CD14-positive monocyte (primary cell): ENCODE data around the gene DTNB. TPM values are rescaled to one million over a fixed set of nuclear protein-coding genes. Genes with fewer than 3 reads are reported as not detected.

Experiments used
- DNase-seq, 3 donors: peaks; one replicate each; pipeline ENCODE4 v3.0.0-alpha.2; 2011 to 2022
- H2AFZ ChIP-seq: 2 replicates; pipeline ENCODE4 v1.6.0; 2012; ENCODE audit warnings: mild to moderate bottlenecking, low read depth, low read length, inconsistent platforms; ENCODE audit not compliant: insufficient read depth, poor library complexity, severe bottlenecking
- H3K27ac ChIP-seq, 2 donors: 1 replicate in 1 of 2; 2 replicates in 1 of 2; pipeline ENCODE4 v1.5.1; 2012 to 2013; ENCODE audit warnings: low read length in 2 of 2, control low read depth in 1 of 2, inconsistent platforms in 1 of 2, low read depth in 1 of 2, mild to moderate bottlenecking in 1 of 2
- H3K27me3 ChIP-seq, 2 donors: one replicate each; pipeline versions ENCODE4 v1.6.0 to v1.6.1; 2011 to 2013; ENCODE audit warnings: low read length in 2 of 2; ENCODE audit not compliant: control insufficient read depth in 2 of 2, insufficient read depth in 2 of 2
- H3K36me3 ChIP-seq, 2 donors: replicated peaks in 1 of 2; 1 replicate in 1 of 2; 2 replicates in 1 of 2; pipeline versions ENCODE4 v1.5.1 to v1.6.1; 2012 to 2013; ENCODE audit warnings: low read length in 2 of 2, control low read depth in 1 of 2, inconsistent platforms in 1 of 2, mild to moderate bottlenecking in 1 of 2; ENCODE audit not compliant: insufficient read depth in 2 of 2, control insufficient read depth in 1 of 2
- H3K4me1 ChIP-seq, 2 donors: 1 replicate in 1 of 2; 2 replicates in 1 of 2; pipeline versions ENCODE4 v1.5.1 to v1.6.1; 2012 to 2013; ENCODE audit warnings: low read length in 2 of 2, control low read depth in 1 of 2, inconsistent platforms in 1 of 2, mild to moderate bottlenecking in 1 of 2, moderate library complexity in 1 of 2; ENCODE audit not compliant: insufficient read depth in 2 of 2, control insufficient read depth in 1 of 2
- H3K4me2 ChIP-seq: replicated peaks from 2 replicates; pipeline ENCODE3; 2012; ENCODE audit warnings: low read length, moderate library complexity, mild to moderate bottlenecking; ENCODE audit not compliant: poor library complexity, severe bottlenecking; ENCODE audit errors: extremely low read depth
- H3K4me3 ChIP-seq, 3 experiments: fragments of 200-600 bp in 1 of 3; sonication (generic) in 1 of 3; replicated peaks in 1 of 3; 1 replicate in 2 of 3; 2 replicates in 1 of 3; pipeline ENCODE4 v1.5.1; 2011 to 2013; ENCODE audit warnings: low read length in 3 of 3, mild to moderate bottlenecking in 3 of 3, control low read depth in 2 of 3, low read depth in 2 of 3, inconsistent platforms in 1 of 3, moderate library complexity in 1 of 3
- H3K79me2 ChIP-seq: 2 replicates; pipeline ENCODE4 v1.6.0; 2012; ENCODE audit warnings: mild to moderate bottlenecking, control low read depth, inconsistent platforms, low read length, moderate library complexity; ENCODE audit not compliant: insufficient read depth
- H3K9ac ChIP-seq: 2 replicates; pipeline ENCODE4 v1.6.0; 2017; ENCODE audit warnings: low read length, mild to moderate bottlenecking; ENCODE audit not compliant: insufficient read depth, poor library complexity, severe bottlenecking
- H3K9me3 ChIP-seq, 2 donors: replicated peaks in 1 of 2; 1 replicate in 1 of 2; 2 replicates in 1 of 2; pipeline versions ENCODE4 v1.5.1 to v1.6.1; 2012 to 2013; ENCODE audit warnings: low read length in 2 of 2, control low read depth in 1 of 2; ENCODE audit not compliant: control insufficient read depth in 1 of 2, insufficient read depth in 1 of 2
- H4K20me1 ChIP-seq: 2 replicates; pipeline ENCODE4 v1.6.0; 2012; ENCODE audit warnings: mild to moderate bottlenecking, low read length, control low read depth, moderate library complexity; ENCODE audit not compliant: insufficient read depth
- H3K27ac Mint-ChIP-seq, 7 donors: one replicate each; pipeline ENCODE4 v1.8.0; 2020; ENCODE audit warnings: mild to moderate bottlenecking in 7 of 7, mixed read lengths in 7 of 7, moderate library complexity in 6 of 7, inconsistent platforms in 2 of 7
- H3K27me3 Mint-ChIP-seq, 3 donors: one replicate each; pipeline ENCODE4 v1.8.0; 2021 to 2022; ENCODE audit warnings: low read depth in 3 of 3, mild to moderate bottlenecking in 3 of 3, mixed read lengths in 3 of 3, moderate library complexity in 3 of 3, inconsistent platforms in 1 of 3
- H3K36me3 Mint-ChIP-seq, 2 donors: one replicate each; pipeline ENCODE4 v1.8.0; 2020; ENCODE audit warnings: mixed read lengths in 2 of 2, inconsistent platforms in 1 of 2, mild to moderate bottlenecking in 1 of 2
- H3K4me1 Mint-ChIP-seq: one replicate; pipeline ENCODE4 v1.8.0; 2020; ENCODE audit warnings: mild to moderate bottlenecking, mixed read lengths
- H3K4me3 Mint-ChIP-seq, 2 donors: one replicate each; pipeline ENCODE4 v1.8.0; 2020; ENCODE audit warnings: mild to moderate bottlenecking in 2 of 2, mixed read lengths in 2 of 2, moderate library complexity in 1 of 2
- H3K9me3 Mint-ChIP-seq, 7 donors: one replicate each; pipeline ENCODE4 v1.8.0; 2020 to 2022; ENCODE audit warnings: mixed read lengths in 7 of 7, mild to moderate bottlenecking in 6 of 7, moderate library complexity in 6 of 7, inconsistent platforms in 2 of 7
- WGBS: methylation state at CpG from one replicate; pipeline ENCODE4 v1.1.5; 2013; ENCODE audit warnings: missing lambda C conversion rate; ENCODE audit not compliant: insufficient coverage; 5-methylcytosine and 5-hydroxymethylcytosine counted together
- intact Hi-C, 2 donors: fragments of 100-400 bp; cut with micrococcal nuclease; formaldehyde crosslinking; loops; one replicate each; pipeline versions ENCODE4 v1.15.0 to v1.15.1; 2023
- polyA plus RNA-seq, 3 donors: library from polyadenylated mRNA; depleted of rRNA in 1 of 3; unstranded in 2 of 3; stranded (reverse) in 1 of 3; fragments of 300-500 nt in 2 of 3; fragments of >200 nt in 1 of 3; fragmentation: Illumina TruSeq in 2 of 3; gene quantifications; 1 replicate in 2 of 3; 2 replicates in 1 of 3; pipeline ENCODE4 v1.2.3, GENCODE V29; 2012 to 2021
- TF ChIP-seq, protein P1 (sequence below): fragments of 200-600 bp; IDR thresholded peaks from one replicate; pipeline ENCODE4 v1.8.0; 2022; ENCODE audit warnings: antibody characterized with exemption, mild to moderate bottlenecking

Gene DTNB
- polyA plus RNA-seq, 3 donors, result 3.0 to 4.2 (median 3.3) TPM

DNA sequence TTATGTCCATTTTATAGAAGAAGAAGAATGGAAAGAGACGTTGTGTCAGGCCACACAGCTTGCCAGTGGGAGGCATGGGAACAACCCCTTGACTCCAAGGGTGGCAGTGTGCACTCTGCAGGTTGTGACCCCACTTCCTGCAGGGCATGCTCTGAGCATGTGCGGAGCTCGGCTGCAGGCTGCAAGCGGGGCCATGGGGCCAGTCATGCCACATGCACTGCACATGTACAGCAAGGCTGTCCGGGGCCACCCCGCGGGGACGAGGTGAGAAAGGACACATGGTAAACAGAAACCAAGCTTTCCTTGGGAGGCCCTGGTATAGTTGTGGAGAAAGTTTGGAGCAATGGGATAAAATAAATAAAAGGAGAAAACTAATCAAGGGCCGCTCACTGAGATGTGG, 284.2 kb downstream of the DTNB start:
- H3K27me3 ChIP-seq, result no peaks in the 10 kb centered on the region
- H3K36me3 ChIP-seq, result no peaks in the 10 kb centered on the region
- Mint-ChIP-seq H3K4me3 (no peak overlapping the region), H3K4me1 (peaks cover 10% of the 10 kb centered on the region), H3K27me3 (peaks cover 0 to 2% (median 0%) of the 10 kb centered on the region in 3 donors), H3K36me3 (no peaks in the 10 kb centered on the region), H3K9me3 (peaks cover 0 to 2% (median 0%) of the 10 kb centered on the region in 7 donors), H3K27ac (no peak overlapping the region)
- H2AFZ ChIP-seq, result no peak overlapping the region
- intact Hi-C loops, result no loop called here
- TF ChIP-seq, protein P1, sequence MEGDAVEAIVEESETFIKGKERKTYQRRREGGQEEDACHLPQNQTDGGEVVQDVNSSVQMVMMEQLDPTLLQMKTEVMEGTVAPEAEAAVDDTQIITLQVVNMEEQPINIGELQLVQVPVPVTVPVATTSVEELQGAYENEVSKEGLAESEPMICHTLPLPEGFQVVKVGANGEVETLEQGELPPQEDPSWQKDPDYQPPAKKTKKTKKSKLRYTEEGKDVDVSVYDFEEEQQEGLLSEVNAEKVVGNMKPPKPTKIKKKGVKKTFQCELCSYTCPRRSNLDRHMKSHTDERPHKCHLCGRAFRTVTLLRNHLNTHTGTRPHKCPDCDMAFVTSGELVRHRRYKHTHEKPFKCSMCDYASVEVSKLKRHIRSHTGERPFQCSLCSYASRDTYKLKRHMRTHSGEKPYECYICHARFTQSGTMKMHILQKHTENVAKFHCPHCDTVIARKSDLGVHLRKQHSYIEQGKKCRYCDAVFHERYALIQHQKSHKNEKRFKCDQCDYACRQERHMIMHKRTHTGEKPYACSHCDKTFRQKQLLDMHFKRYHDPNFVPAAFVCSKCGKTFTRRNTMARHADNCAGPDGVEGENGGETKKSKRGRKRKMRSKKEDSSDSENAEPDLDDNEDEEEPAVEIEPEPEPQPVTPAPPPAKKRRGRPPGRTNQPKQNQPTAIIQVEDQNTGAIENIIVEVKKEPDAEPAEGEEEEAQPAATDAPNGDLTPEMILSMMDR, result no peak
- no peaks in the 10 kb centered on the region for H3K4me1 ChIP-seq
- H3K4me2 ChIP-seq, result no peak overlapping the region
- DNase-seq, result no peak
- WGBS, result 100% methylated on average over 9 of the region's 9 CpGs
- no peaks in the 10 kb centered on the region for H3K79me2 ChIP-seq
- no peak overlapping the region for H3K4me3 ChIP-seq
- no peaks in the 10 kb centered on the region for H3K9me3 ChIP-seq
- H3K27ac ChIP-seq, result no peak overlapping the region
- H3K9ac ChIP-seq, result no peak overlapping the region
- H4K20me1 ChIP-seq, result no peaks in the 10 kb centered on the region

DNA sequence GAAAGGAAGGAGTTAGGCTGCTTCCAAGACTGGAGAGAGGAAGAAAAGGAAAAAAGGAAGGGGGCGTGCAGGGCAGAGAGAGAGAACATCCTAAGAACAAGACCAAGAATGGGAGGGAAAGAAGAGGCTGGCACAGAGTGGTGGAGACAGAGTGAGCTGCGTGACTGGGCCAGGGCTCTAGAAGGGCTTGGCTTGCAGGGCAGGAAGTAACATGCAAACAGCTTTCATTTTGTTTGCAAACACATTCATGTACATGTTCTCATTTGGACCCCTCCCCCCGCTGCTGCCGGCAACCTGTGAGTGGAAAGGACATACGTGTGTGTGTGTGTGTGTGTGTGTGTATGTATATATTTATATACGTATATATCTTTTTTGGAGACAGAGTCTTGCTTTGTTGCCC, 284.9 kb downstream of the DTNB start:
- no peaks in the 10 kb centered on the region for H3K36me3 Mint-ChIP-seq
- Histone ChIP-seq H2AFZ (no peak overlapping the region), H3K79me2 (no peaks in the 10 kb centered on the region), H3K36me3 (no peaks in the 10 kb centered on the region), H3K4me2 (no peak overlapping the region), H3K9me3 (no peaks in the 10 kb centered on the region), H3K4me1 (no peaks in the 10 kb centered on the region), H4K20me1 (no peaks in the 10 kb centered on the region), H3K27ac (no peak overlapping the region), H3K4me3 (no peak overlapping the region), H3K9ac (no peak overlapping the region), H3K27me3 (no peaks in the 10 kb centered on the region)
- H3K27me3 Mint-ChIP-seq, result peaks cover 0 to 2% (median 0%) of the 10 kb centered on the region in 3 donors
- H3K9me3 Mint-ChIP-seq, result peaks cover 0 to 2% (median 0%) of the 10 kb centered on the region in 7 donors
- intact Hi-C loops, result no loop called here
- WGBS, result 90% methylated on average over 2 of the region's 6 CpGs
- H3K4me1 Mint-ChIP-seq, result peaks cover 10% of the 10 kb centered on the region
- TF ChIP-seq, protein P1, result no peak
- no peak overlapping the region for H3K4me3 Mint-ChIP-seq
- no peak overlapping the region for H3K27ac Mint-ChIP-seq
- DNase-seq, result no peak
